ENCODE data around the gene ANTXR1. TPM values are rescaled to one million over a fixed set of nuclear protein-coding genes. Genes with fewer than 3 reads are reported as not detected.

Gene ANTXR1
- total RNA-seq, 5 donors from 2014 or later (not counting 1 experiment from before 2014, with no cell fraction given) = 0.19 to 0.79 (median 0.63) TPM; not detected in 1

GRCh38 chr2:69159986-69160385, 147.0 kb downstream of the ANTXR1 start:
- Mint-ChIP-seq H3K9me3 (no peaks in the 10 kb centered on the region), H3K4me1 (no peaks in the 10 kb centered on the region), H3K27ac (no peak overlapping the region), H3K27me3 (peaks cover 10 to 11% of the 10 kb centered on the region in 2 donors), H3K36me3 (no peaks in the 10 kb centered on the region), H3K4me3 (no peak overlapping the region)
- DNase-seq (no peak), ATAC-seq (replicated peaks in 1 of 4) (no peak)
- Histone ChIP-seq H3K9me3 (no peaks in the 10 kb centered on the region), H3K36me3 (ENCODE audit: control insufficient read depth in 2 of 2, extremely low read depth in 1 of 2, insufficient read depth in 1 of 2, low read length in 1 of 2) (no peaks in the 10 kb centered on the region), H3K4me1 (ENCODE audit: control insufficient read depth in 1 of 2, extremely low read depth in 1 of 2, insufficient read depth in 2 of 2, low read length in 2 of 2) (no peaks in the 10 kb centered on the region), H3K27me3 (replicated peaks in 1 of 2; ENCODE audit: control insufficient read depth in 2 of 2, extremely low read depth in 1 of 2, insufficient read depth in 2 of 2, low read length in 1 of 2) (no peaks in the 10 kb centered on the region), H3K27ac (ENCODE audit: low read length) (no peak overlapping the region), H3K4me3 (ENCODE audit: control insufficient read depth in 1 of 2, extremely low read depth in 1 of 2, low read length in 1 of 2) (no peak overlapping the region)
- 81% methylated on average over 5 of the region's 6 CpGs for WGBS (ENCODE audit: insufficient coverage)
- ChIA-PET CTCF (no interaction called here), POLR2A (no interaction called here)

- no peak overlapping the region for H3K4me3 ChIP-seq (ENCODE audit: control insufficient read depth in 1 of 2, extremely low read depth in 1 of 2, low read length in 1 of 2)
- no peaks in the 10 kb centered on the region for H3K4me1 ChIP-seq (ENCODE audit: control insufficient read depth in 1 of 2, extremely low read depth in 1 of 2, insufficient read depth in 2 of 2, low read length in 2 of 2)
- no peaks in the 10 kb centered on the region for H3K27me3 ChIP-seq (replicated peaks in 1 of 2; ENCODE audit: control insufficient read depth in 2 of 2, extremely low read depth in 1 of 2, insufficient read depth in 2 of 2, low read length in 1 of 2)
- H3K36me3 ChIP-seq (ENCODE audit: control insufficient read depth in 2 of 2, extremely low read depth in 1 of 2, insufficient read depth in 1 of 2, low read length in 1 of 2) = no peaks in the 10 kb centered on the region
- ATAC-seq (replicated peaks in 1 of 4) (no peak), DNase-seq (no peak)
- Mint-ChIP-seq H3K27me3 (peaks cover 10 to 19% of the 10 kb centered on the region in 2 donors), H3K9me3 (no peaks in the 10 kb centered on the region), H3K36me3 (no peaks in the 10 kb centered on the region), H3K27ac (no peak overlapping the region), H3K4me1 (no peaks in the 10 kb centered on the region), H3K4me3 (no peak overlapping the region)
- ChIA-PET POLR2A (no interaction called here), CTCF (no interaction called here)
- no peak overlapping the region for H3K27ac ChIP-seq (ENCODE audit: low read length)
- H3K9me3 ChIP-seq = no peaks in the 10 kb centered on the region
These were observed 149.1 kb downstream of the ANTXR1 start for GRCh38 chr2:69162057-69162456.

- no peaks in the 10 kb centered on the region for H3K9me3 Mint-ChIP-seq
- peaks cover 10 to 24% of the 10 kb centered on the region in 2 donors for H3K27me3 Mint-ChIP-seq
- H3K27ac Mint-ChIP-seq = no peak overlapping the region
- ATAC-seq (replicated peaks in 1 of 4) (no peak), DNase-seq (no peak)
- WGBS (ENCODE audit: insufficient coverage) = 29% methylated on average over 5 of the region's 6 CpGs
- Histone ChIP-seq H3K4me1 (ENCODE audit: control insufficient read depth in 1 of 2, extremely low read depth in 1 of 2, insufficient read depth in 2 of 2, low read length in 2 of 2) (no peaks in the 10 kb centered on the region), H3K27ac (ENCODE audit: low read length) (no peak overlapping the region), H3K9me3 (no peaks in the 10 kb centered on the region), H3K36me3 (ENCODE audit: control insufficient read depth in 2 of 2, extremely low read depth in 1 of 2, insufficient read depth in 1 of 2, low read length in 1 of 2) (no peaks in the 10 kb centered on the region), H3K4me3 (ENCODE audit: control insufficient read depth in 1 of 2, extremely low read depth in 1 of 2, low read length in 1 of 2) (no peak overlapping the region), H3K27me3 (replicated peaks in 1 of 2; ENCODE audit: control insufficient read depth in 2 of 2, extremely low read depth in 1 of 2, insufficient read depth in 2 of 2, low read length in 1 of 2) (peaks cover 0 to 3% of the 10 kb centered on the region in 2 experiments)
- CTCF ChIA-PET = no interaction called here
- no peaks in the 10 kb centered on the region for H3K4me1 Mint-ChIP-seq
- H3K4me3 Mint-ChIP-seq = no peak overlapping the region
- H3K36me3 Mint-ChIP-seq = no peaks in the 10 kb centered on the region
- POLR2A ChIA-PET = no interaction called here
These were observed 150.1 kb downstream of the ANTXR1 start for GRCh38 chr2:69163109-69163508.

GRCh38 chr2:69163556-69163955, 150.6 kb downstream of the ANTXR1 start:
- ATAC-seq (replicated peaks in 1 of 4) (no peak), DNase-seq (no peak)
- H3K9me3 Mint-ChIP-seq = no peaks in the 10 kb centered on the region
- no peak overlapping the region for H3K4me3 ChIP-seq (ENCODE audit: control insufficient read depth in 1 of 2, extremely low read depth in 1 of 2, low read length in 1 of 2)
- H3K4me3 Mint-ChIP-seq = no peak overlapping the region
- no peaks in the 10 kb centered on the region for H3K4me1 Mint-ChIP-seq
- no peaks in the 10 kb centered on the region for H3K36me3 Mint-ChIP-seq
- H3K27me3 Mint-ChIP-seq = peaks cover 10 to 29% of the 10 kb centered on the region in 2 donors
- no peak overlapping the region for H3K27ac ChIP-seq (ENCODE audit: low read length)
- no peaks in the 10 kb centered on the region for H3K9me3 ChIP-seq
- no peaks in the 10 kb centered on the region for H3K36me3 ChIP-seq (ENCODE audit: control insufficient read depth in 2 of 2, extremely low read depth in 1 of 2, insufficient read depth in 1 of 2, low read length in 1 of 2)
- no peak overlapping the region for H3K27ac Mint-ChIP-seq
- no peaks in the 10 kb centered on the region for H3K4me1 ChIP-seq (ENCODE audit: control insufficient read depth in 1 of 2, extremely low read depth in 1 of 2, insufficient read depth in 2 of 2, low read length in 2 of 2)
- WGBS (ENCODE audit: insufficient coverage) = no CpG with 5 or more reads among the region's 7 CpGs
- H3K27me3 ChIP-seq (replicated peaks in 1 of 2; ENCODE audit: control insufficient read depth in 2 of 2, extremely low read depth in 1 of 2, insufficient read depth in 2 of 2, low read length in 1 of 2) = peaks cover 0 to 6% of the 10 kb centered on the region in 2 experiments
- CTCF ChIA-PET = no interaction called here
- POLR2A ChIA-PET = no interaction called here

- Mint-ChIP-seq H3K4me3 (no peak overlapping the region), H3K9me3 (no peaks in the 10 kb centered on the region), H3K27ac (no peak overlapping the region), H3K36me3 (no peaks in the 10 kb centered on the region), H3K4me1 (no peaks in the 10 kb centered on the region), H3K27me3 (peaks cover 10 to 35% of the 10 kb centered on the region in 2 donors)
- Histone ChIP-seq H3K4me1 (ENCODE audit: control insufficient read depth in 1 of 2, extremely low read depth in 1 of 2, insufficient read depth in 2 of 2, low read length in 2 of 2) (no peaks in the 10 kb centered on the region), H3K9me3 (no peaks in the 10 kb centered on the region), H3K27ac (ENCODE audit: low read length) (no peak overlapping the region), H3K4me3 (ENCODE audit: control insufficient read depth in 1 of 2, extremely low read depth in 1 of 2, low read length in 1 of 2) (no peak overlapping the region), H3K27me3 (replicated peaks in 1 of 2; ENCODE audit: control insufficient read depth in 2 of 2, extremely low read depth in 1 of 2, insufficient read depth in 2 of 2, low read length in 1 of 2) (peaks cover 0 to 11% of the 10 kb centered on the region in 2 experiments), H3K36me3 (ENCODE audit: control insufficient read depth in 2 of 2, extremely low read depth in 1 of 2, insufficient read depth in 1 of 2, low read length in 1 of 2) (no peaks in the 10 kb centered on the region)
- ATAC-seq (replicated peaks in 1 of 4) = no peak
- POLR2A ChIA-PET = no interaction called here
- WGBS (ENCODE audit: insufficient coverage) = 92% methylated on average over 4 of the region's 8 CpGs
- CTCF ChIA-PET = no interaction called here
- no peak for DNase-seq
These were observed 151.2 kb downstream of the ANTXR1 start for GRCh38 chr2:69164061-69164778.

- no peaks in the 10 kb centered on the region for H3K36me3 Mint-ChIP-seq
These were observed 152.3 kb downstream of the ANTXR1 start for GRCh38 chr2:69165091-69165880.

More at GRCh38 chr2:69165091-69165880, 152.3 kb downstream of the ANTXR1 start:
- Histone ChIP-seq H3K9me3 (no peaks in the 10 kb centered on the region), H3K27me3 (replicated peaks in 1 of 2; ENCODE audit: control insufficient read depth in 2 of 2, extremely low read depth in 1 of 2, insufficient read depth in 2 of 2, low read length in 1 of 2) (peaks cover 0 to 19% of the 10 kb centered on the region in 2 experiments), H3K4me1 (ENCODE audit: control insufficient read depth in 1 of 2, extremely low read depth in 1 of 2, insufficient read depth in 2 of 2, low read length in 2 of 2) (no peaks in the 10 kb centered on the region), H3K27ac (ENCODE audit: low read length) (no peak overlapping the region), H3K4me3 (ENCODE audit: control insufficient read depth in 1 of 2, extremely low read depth in 1 of 2, low read length in 1 of 2) (no peak overlapping the region), H3K36me3 (ENCODE audit: control insufficient read depth in 2 of 2, extremely low read depth in 1 of 2, insufficient read depth in 1 of 2, low read length in 1 of 2) (no peaks in the 10 kb centered on the region)
- Mint-ChIP-seq H3K4me1 (no peaks in the 10 kb centered on the region), H3K27me3 (peaks cover 13 to 42% of the 10 kb centered on the region in 2 donors), H3K9me3 (no peaks in the 10 kb centered on the region), H3K27ac (no peak overlapping the region), H3K4me3 (no peak overlapping the region)
- CTCF ChIA-PET = no interaction called here
- no peak for ATAC-seq (replicated peaks in 1 of 4)
- POLR2A ChIA-PET = no interaction called here
- DNase-seq = no peak
- 76% methylated on average over 7 of the region's 10 CpGs for WGBS (ENCODE audit: insufficient coverage)

Measured in T-cell (primary cell).